Measurements from ENCODE around the gene PCGF1.
A peak's percentile ranks its signal among the peaks of the same experiment; 100 is the strongest.
"Not testable (repeated sequence)": the region's sequence is repeated elsewhere in the genome, so short reads cannot be mapped to it uniquely, and the experiment has no call there.

The PCGF1 gene

GRCh38 chr2:74498500-74499266 lies 8.8 kb downstream of the PCGF1 start:
- DNase-seq, result no peak

GRCh38 chr2:74497777-74498499 lies 9.6 kb downstream of the PCGF1 start:
- DNase-seq, result peak; percentile 35

GRCh38 chr2:74496997-74497776 lies 10.3 kb downstream of the PCGF1 start:
- DNase-seq, result no peak

- DNase-seq, result no peak
Measured at GRCh38 chr2:74495440-74495839, 12.1 kb downstream of the PCGF1 start.

- DNase-seq, result no peak
Measured at GRCh38 chr2:74493546-74493945, 13.9 kb downstream of the PCGF1 start.

- DNase-seq, result no peak
Measured at GRCh38 chr2:74491648-74492544, 15.6 kb downstream of the PCGF1 start.

GRCh38 chr2:74489906-74490305 lies 17.6 kb downstream of the PCGF1 start:
- DNase-seq, result no peak

GRCh38 chr2:74488643-74489481 lies 18.6 kb downstream of the PCGF1 start:
- DNase-seq, result no peak

- no peak for DNase-seq
Measured at GRCh38 chr2:74486141-74486540, 21.4 kb downstream of the PCGF1 start.

- DNase-seq, result not testable (repeated sequence)
Measured at GRCh38 chr2:74483675-74484164, 23.8 kb downstream of the PCGF1 start.

- DNase-seq, result peak; percentile 89
Measured at GRCh38 chr2:74482801-74483674, 24.5 kb downstream of the PCGF1 start, which contains the start of the genes CCDC142 and TTC31. TSS of gene CCDC142 (minus strand) at chr2:74482998. CDS start at chr2:74482837, 161 bp downstream. TSS of gene TTC31 (plus strand) at chr2:74483081. CDS start at chr2:74483096, 15 bp downstream.

- DNase-seq, result peak; percentile 49
Measured at GRCh38 chr2:74481961-74482800, 25.3 kb downstream of the PCGF1 start.

- DNase-seq, result no peak
Measured at GRCh38 chr2:74481431-74481830, 26.1 kb downstream of the PCGF1 start.

GRCh38 chr2:74474899-74475298 lies 32.6 kb downstream of the PCGF1 start:
- DNase-seq, result no peak

- DNase-seq, result no peak
Measured at GRCh38 chr2:74474481-74474880, 33.0 kb downstream of the PCGF1 start.

GRCh38 chr2:74472945-74473258 lies 34.6 kb downstream of the PCGF1 start:
- no peak for DNase-seq

GRCh38 chr2:74472086-74472944 lies 35.2 kb downstream of the PCGF1 start, which contains the start of gene MRPL53:
TSS of gene MRPL53 (minus strand) at chr2:74472680. CDS start at chr2:74472660, 20 bp downstream.
- DNase-seq, result peak; percentile 98

Measured in stimulated activated CD4-positive, alpha-beta T cell treated with anti-CD3 and anti-CD28 coated beads, Interleukin-12 subunit alpha, Interleukin-12 subunit beta, amount 100 ng/mL, for 4 hours (primary cell).